Measurements from ENCODE around the gene OXSR1. TPM values are rescaled to one million over a fixed set of nuclear protein-coding genes. Genes with fewer than 3 reads are reported as not detected.

The OXSR1 gene
- total RNA-seq, 2 donors from 2014 or later = 30.5 to 31.0 TPM

- TF ChIP-seq CTCF (IDR thresholded peaks at IDR 0.05) = no peak
- peaks cover 9% of the 10 kb centered on the region for H3K36me3 ChIP-seq
These were observed 59.0 kb downstream of the OXSR1 start for GRCh38 chr3:38224357-38224756.

GRCh38 chr3:38226273-38226672, 60.9 kb downstream of the OXSR1 start:
- peaks cover 0 to 5% of the 10 kb centered on the region in 2 donors for H3K4me1 ChIP-seq (ENCODE audit: control insufficient read depth in 1 of 2, low read depth in 2 of 2)
- ATAC-seq (ENCODE audit: insufficient number of reproducible peaks, low FRiP score, low read depth) (no peak), DNase-seq (ENCODE audit: low spot score) (no peak)
- H3K4me3 ChIP-seq = no peak overlapping the region
- no peaks in the 10 kb centered on the region for H3K27me3 ChIP-seq (replicated peaks; ENCODE audit: insufficient read depth)
- peaks cover 9% of the 10 kb centered on the region for H3K36me3 ChIP-seq
- no peak for TF ChIP-seq CTCF (IDR thresholded peaks at IDR 0.05)
- no peak overlapping the region for H3K27ac ChIP-seq
- no peaks in the 10 kb centered on the region for H3K9me3 ChIP-seq

More at GRCh38 chr3:38224357-38224756, 59.0 kb downstream of the OXSR1 start:
- Histone ChIP-seq H3K9me3 (no peaks in the 10 kb centered on the region), H3K4me1 (ENCODE audit: control insufficient read depth in 1 of 2, low read depth in 2 of 2) (peaks cover 0 to 5% of the 10 kb centered on the region in 2 donors), H3K27me3 (replicated peaks; ENCODE audit: insufficient read depth) (no peaks in the 10 kb centered on the region), H3K27ac (no peak overlapping the region), H3K4me3 (no peak overlapping the region)
- ATAC-seq (ENCODE audit: insufficient number of reproducible peaks, low FRiP score, low read depth) (no peak), DNase-seq (ENCODE audit: low spot score) (no peak)

DNA sequence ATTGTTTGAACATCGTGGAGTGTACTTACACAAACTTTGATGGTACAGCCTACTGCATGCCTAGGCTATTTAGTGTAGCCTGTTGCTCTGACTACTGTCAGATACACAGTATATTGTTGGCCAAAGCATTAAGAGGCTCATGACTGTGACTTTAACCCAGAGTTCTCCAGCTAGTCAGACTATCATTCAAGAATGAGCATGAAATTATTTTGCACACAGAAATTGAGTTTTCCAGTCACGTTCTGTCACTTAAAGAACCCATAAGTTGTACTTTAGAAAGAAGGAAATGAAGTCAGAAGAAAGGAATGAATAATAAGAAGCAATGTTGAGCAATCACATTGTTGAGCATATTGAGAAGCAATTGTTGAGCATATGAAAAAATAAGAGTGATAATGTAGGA, 62.7 kb downstream of the OXSR1 start:
- H3K4me1 ChIP-seq (ENCODE audit: control insufficient read depth in 1 of 2, low read depth in 2 of 2) = peaks cover 0 to 5% of the 10 kb centered on the region in 2 donors
- ATAC-seq (ENCODE audit: insufficient number of reproducible peaks, low FRiP score, low read depth) = no peak
- H3K27me3 ChIP-seq (replicated peaks; ENCODE audit: insufficient read depth) = no peaks in the 10 kb centered on the region
- DNase-seq (ENCODE audit: low spot score) = no peak
- no peak overlapping the region for H3K27ac ChIP-seq
- no peak for TF ChIP-seq CTCF (IDR thresholded peaks at IDR 0.05)
- peaks cover 12% of the 10 kb centered on the region for H3K36me3 ChIP-seq
- H3K4me3 ChIP-seq = no peak overlapping the region
- no peaks in the 10 kb centered on the region for H3K9me3 ChIP-seq

DNA sequence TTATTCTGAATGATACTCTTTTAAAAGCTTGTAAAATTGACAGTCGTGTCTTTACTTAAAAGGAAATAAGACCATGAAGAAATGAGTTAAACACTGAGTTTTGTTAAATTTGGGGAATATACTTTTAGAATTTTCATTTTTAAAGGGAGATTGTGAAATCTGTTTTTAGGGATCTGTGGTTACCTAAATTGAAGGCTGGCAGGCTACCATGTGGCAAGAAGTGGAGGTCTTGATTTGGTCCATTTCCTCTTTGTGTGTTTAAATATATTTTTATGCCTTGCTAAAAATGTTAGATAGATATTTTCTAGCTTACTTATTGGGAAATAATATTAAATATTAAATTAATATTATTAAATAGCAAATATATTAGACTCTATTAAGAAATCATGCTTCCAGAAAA, 63.7 kb downstream of the OXSR1 start:
- DNase-seq (ENCODE audit: low spot score) (no peak), ATAC-seq (ENCODE audit: insufficient number of reproducible peaks, low FRiP score, low read depth) (no peak)
- Histone ChIP-seq H3K9me3 (no peaks in the 10 kb centered on the region), H3K36me3 (peaks cover 11% of the 10 kb centered on the region), H3K27ac (no peak overlapping the region), H3K4me1 (ENCODE audit: control insufficient read depth in 1 of 2, low read depth in 2 of 2) (peaks cover 0 to 5% of the 10 kb centered on the region in 2 donors), H3K4me3 (no peak overlapping the region), H3K27me3 (replicated peaks; ENCODE audit: insufficient read depth) (no peaks in the 10 kb centered on the region)
- TF ChIP-seq CTCF (IDR thresholded peaks at IDR 0.05) = no peak

- H3K4me3 ChIP-seq = no peak overlapping the region
- DNase-seq (ENCODE audit: low spot score) = no peak
- H3K27ac ChIP-seq = no peak overlapping the region
- peaks cover 0 to 5% of the 10 kb centered on the region in 2 donors for H3K4me1 ChIP-seq (ENCODE audit: control insufficient read depth in 1 of 2, low read depth in 2 of 2)
- H3K27me3 ChIP-seq (replicated peaks; ENCODE audit: insufficient read depth) = no peaks in the 10 kb centered on the region
- no peak for ATAC-seq (ENCODE audit: insufficient number of reproducible peaks, low FRiP score, low read depth)
- no peaks in the 10 kb centered on the region for H3K9me3 ChIP-seq
- no peak for TF ChIP-seq CTCF (IDR thresholded peaks at IDR 0.05)
- H3K36me3 ChIP-seq = peaks cover 10% of the 10 kb centered on the region
These were observed 67.4 kb downstream of the OXSR1 start for GRCh38 chr3:38232701-38233100.
